ENCODE data around the gene EBF3.

EBF3 gene

GRCh38 chr10:129868449-129869035 is 95.5 kb downstream of the EBF3 start:
- TF ChIP-seq, protein P1, sequence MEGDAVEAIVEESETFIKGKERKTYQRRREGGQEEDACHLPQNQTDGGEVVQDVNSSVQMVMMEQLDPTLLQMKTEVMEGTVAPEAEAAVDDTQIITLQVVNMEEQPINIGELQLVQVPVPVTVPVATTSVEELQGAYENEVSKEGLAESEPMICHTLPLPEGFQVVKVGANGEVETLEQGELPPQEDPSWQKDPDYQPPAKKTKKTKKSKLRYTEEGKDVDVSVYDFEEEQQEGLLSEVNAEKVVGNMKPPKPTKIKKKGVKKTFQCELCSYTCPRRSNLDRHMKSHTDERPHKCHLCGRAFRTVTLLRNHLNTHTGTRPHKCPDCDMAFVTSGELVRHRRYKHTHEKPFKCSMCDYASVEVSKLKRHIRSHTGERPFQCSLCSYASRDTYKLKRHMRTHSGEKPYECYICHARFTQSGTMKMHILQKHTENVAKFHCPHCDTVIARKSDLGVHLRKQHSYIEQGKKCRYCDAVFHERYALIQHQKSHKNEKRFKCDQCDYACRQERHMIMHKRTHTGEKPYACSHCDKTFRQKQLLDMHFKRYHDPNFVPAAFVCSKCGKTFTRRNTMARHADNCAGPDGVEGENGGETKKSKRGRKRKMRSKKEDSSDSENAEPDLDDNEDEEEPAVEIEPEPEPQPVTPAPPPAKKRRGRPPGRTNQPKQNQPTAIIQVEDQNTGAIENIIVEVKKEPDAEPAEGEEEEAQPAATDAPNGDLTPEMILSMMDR (IDR thresholded peaks at IDR 0.05; ENCODE audit: extremely low read depth, insufficient read depth, missing control alignments) = no peak
- in situ Hi-C loops (cut with MboI; ENCODE audit: low pct_unique_long_range_greater_than_20kb, low sequenced_read_pairs, unreplicated experiment) = no loop called here
- no peak for DNase-seq (ENCODE audit: low spot score)

GRCh38 chr10:129867631-129868179 is 96.4 kb downstream of the EBF3 start:
- TF ChIP-seq, protein P1 (IDR thresholded peaks at IDR 0.05; ENCODE audit: extremely low read depth, insufficient read depth, missing control alignments) = no peak
- DNase-seq (ENCODE audit: low spot score) = no peak
- in situ Hi-C loops (cut with MboI; ENCODE audit: low pct_unique_long_range_greater_than_20kb, low sequenced_read_pairs, unreplicated experiment) = no loop called here

GRCh38 chr10:129866894-129867293 is 97.2 kb downstream of the EBF3 start:
- TF ChIP-seq, protein P1 (IDR thresholded peaks at IDR 0.05; ENCODE audit: extremely low read depth, insufficient read depth, missing control alignments) = no peak
- no peak for DNase-seq (ENCODE audit: low spot score)

GRCh38 chr10:129865960-129866359 is 98.1 kb downstream of the EBF3 start:
- DNase-seq (ENCODE audit: low spot score) = no peak
- TF ChIP-seq, protein P1 (IDR thresholded peaks at IDR 0.05; ENCODE audit: extremely low read depth, insufficient read depth, missing control alignments) = no peak
- in situ Hi-C loops (cut with MboI; ENCODE audit: low pct_unique_long_range_greater_than_20kb, low sequenced_read_pairs, unreplicated experiment) = no loop called here

More at GRCh38 chr10:129866894-129867293, 97.2 kb downstream of the EBF3 start:
- in situ Hi-C loops (cut with MboI; ENCODE audit: low pct_unique_long_range_greater_than_20kb, low sequenced_read_pairs, unreplicated experiment) = no loop called here

GRCh38 chr10:129865413-129865812 is 98.7 kb downstream of the EBF3 start:
- TF ChIP-seq, protein P1 (IDR thresholded peaks at IDR 0.05; ENCODE audit: extremely low read depth, insufficient read depth, missing control alignments) = no peak
- in situ Hi-C loops (cut with MboI; ENCODE audit: low pct_unique_long_range_greater_than_20kb, low sequenced_read_pairs, unreplicated experiment) = no loop called here
- no peak for DNase-seq (ENCODE audit: low spot score)

DNA sequence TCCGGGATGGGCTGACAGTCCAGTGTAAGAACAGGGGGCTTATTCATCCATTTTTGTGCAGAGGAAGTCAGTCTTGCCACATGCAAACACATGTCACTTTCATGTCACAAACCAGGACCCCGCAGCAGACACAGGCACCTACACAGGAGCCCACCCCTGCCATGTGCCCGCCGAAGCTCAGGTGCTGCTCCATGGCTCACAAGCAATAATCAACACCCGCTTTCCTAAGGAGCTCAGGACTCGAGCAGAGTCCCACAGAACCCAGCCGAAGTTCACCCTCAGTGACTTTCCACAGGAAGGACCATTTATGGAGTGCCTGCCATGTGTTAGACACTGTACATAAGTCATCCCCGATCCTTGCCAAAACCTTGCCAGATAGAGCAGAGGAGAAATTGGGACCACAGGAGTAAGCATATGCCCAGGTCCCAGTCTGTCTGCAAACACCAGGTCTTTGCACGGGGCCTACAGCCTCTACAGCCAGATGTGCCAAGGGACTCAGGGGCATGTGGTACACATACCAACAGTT is 99.4 kb downstream of the EBF3 start:
- TF ChIP-seq, protein P1 (IDR thresholded peaks at IDR 0.05; ENCODE audit: extremely low read depth, insufficient read depth, missing control alignments) = no peak
- no peak for DNase-seq (ENCODE audit: low spot score)
- in situ Hi-C loops (cut with MboI; ENCODE audit: low pct_unique_long_range_greater_than_20kb, low sequenced_read_pairs, unreplicated experiment) = no loop called here
